Fibroblast of lung (primary cell): ENCODE results near the gene MAPK8IP3. TPM values are rescaled to one million over a fixed set of nuclear protein-coding genes. Genes with fewer than 3 reads are reported as not detected.

ENCODE experiments used
- DNase-seq, 2 donors: peaks; one replicate each; pipeline versions ENCODE4 v3.0.0 to v3.0.0-alpha.2; 2010; ENCODE audit warnings: low read depth in 2 of 2
- H2AFZ ChIP-seq: 2 replicates; pipeline ENCODE4 v1.5.1; 2012; ENCODE audit warnings: low read length, control low read depth, inconsistent platforms
- H3K27ac ChIP-seq: 2 replicates; pipeline ENCODE4 v1.5.1; 2011; ENCODE audit warnings: low read length, control low read depth; ENCODE audit not compliant: insufficient read depth
- H3K27me3 ChIP-seq: 2 replicates; pipeline ENCODE4 v1.5.1; 2011; ENCODE audit warnings: mild to moderate bottlenecking, low read length; ENCODE audit not compliant: control insufficient read depth, insufficient read depth
- H3K36me3 ChIP-seq: 2 replicates; pipeline ENCODE4 v1.5.1; 2011; ENCODE audit warnings: low read length; ENCODE audit not compliant: control insufficient read depth, insufficient read depth
- H3K4me1 ChIP-seq: 2 replicates; pipeline ENCODE4 v1.5.1; 2011; ENCODE audit warnings: low read length; ENCODE audit not compliant: control insufficient read depth, insufficient read depth; ENCODE audit errors: extremely low read depth
- H3K4me2 ChIP-seq: 2 replicates; pipeline ENCODE4 v1.5.1; 2011; ENCODE audit warnings: low read length, control low read depth; ENCODE audit not compliant: insufficient read depth; ENCODE audit errors: extremely low read depth
- H3K4me3 ChIP-seq, 4 experiments: fragments of 200-600 bp in 1 of 4; sonication (generic) in 1 of 4; replicated peaks in 1 of 4; 2 replicates each; pipeline ENCODE4 v1.5.1; 2011 to 2016; ENCODE audit warnings: low read length in 4 of 4, low read depth in 3 of 4, mild to moderate bottlenecking in 3 of 4, control low read depth in 2 of 4, inconsistent platforms in 1 of 4, mixed read lengths in 1 of 4; ENCODE audit not compliant: insufficient read depth in 1 of 4; ENCODE audit errors: control extremely low read depth in 1 of 4
- H3K79me2 ChIP-seq: 2 replicates; pipeline ENCODE4 v1.5.1; 2012; ENCODE audit warnings: mild to moderate bottlenecking, low read length, inconsistent platforms; ENCODE audit not compliant: control insufficient read depth, insufficient read depth
- H3K9ac ChIP-seq: 2 replicates; pipeline ENCODE4 v1.5.1; 2011; ENCODE audit warnings: mild to moderate bottlenecking, low read length, control low read depth; ENCODE audit not compliant: insufficient read depth
- H3K9me3 ChIP-seq: 2 replicates; pipeline ENCODE4 v1.5.1; 2012; ENCODE audit warnings: low read depth, low read length; ENCODE audit not compliant: control insufficient read depth, insufficient read depth
- H4K20me1 ChIP-seq: 2 replicates; pipeline ENCODE4 v1.5.1; 2011; ENCODE audit warnings: low read length; ENCODE audit not compliant: control insufficient read depth, insufficient read depth; ENCODE audit errors: extremely low read depth
- EZH2 ChIP-seq: IDR thresholded peaks from 2 replicates; pipeline ENCODE4 v1.5.1; 2012; ENCODE audit warnings: low read length, control low read depth, mild to moderate bottlenecking; ENCODE audit errors: missing control alignments
- polyA plus RNA-seq, 2 donors: library from polyadenylated mRNA; depleted of rRNA in 1 of 2; stranded (reverse) in 1 of 2; unstranded in 1 of 2; fragments of >200 nt; gene quantifications; 2 replicates each; pipeline ENCODE4 v1.2.1, GENCODE V29; 2011 to 2012; ENCODE audit warnings: missing spikeins in 1 of 2
- total RNA-seq: library from RNA; depleted of rRNA; stranded (reverse); fragments of >200 nt; gene quantifications from 2 replicates; pipeline ENCODE4 v1.2.1, GENCODE V29; 2014
- TF ChIP-seq, protein P1 (sequence below), 2 donors: IDR thresholded peaks in 1 of 2; conservative IDR thresholded peaks in 1 of 2; 1 replicate in 1 of 2; 2 replicates in 1 of 2; pipeline ENCODE4 v1.5.1; 2011 to 2012; ENCODE audit warnings: low read length in 2 of 2, control low read depth in 1 of 2, inconsistent platforms in 1 of 2, low read depth in 1 of 2, mild to moderate bottlenecking in 1 of 2

Gene MAPK8IP3
- total and polyA plus RNA-seq, 2 donors (not counting 1 experiment from before 2014, with no cell fraction given): 9.4 to 36.3 TPM

DNA sequence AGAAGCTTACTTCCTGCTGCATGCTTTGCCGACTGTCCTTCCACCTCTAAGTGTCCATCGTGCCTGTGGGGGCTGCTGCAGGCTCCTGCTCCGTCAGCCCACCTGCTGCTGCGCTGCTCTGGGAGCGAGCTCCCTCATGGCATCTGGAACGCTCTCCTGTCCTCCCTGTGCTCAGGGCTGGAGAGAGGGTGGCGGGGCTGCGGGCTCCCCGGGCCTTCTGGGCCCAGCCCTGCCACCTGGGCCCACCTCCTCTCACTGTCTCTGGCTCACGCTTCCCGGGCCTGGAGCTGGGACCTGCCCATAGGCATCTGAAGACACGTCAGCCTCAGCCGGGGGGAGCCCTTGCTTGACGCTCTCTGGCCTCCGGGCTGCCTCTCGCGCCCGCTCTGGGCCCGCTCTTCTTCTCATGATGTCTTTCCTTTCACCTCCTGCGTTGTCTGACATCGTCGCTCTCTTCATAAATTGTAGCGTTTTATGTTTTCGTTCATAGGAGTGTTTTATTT is 38.4 kb downstream of the MAPK8IP3 start:
- Histone ChIP-seq H4K20me1 (no peaks in the 10 kb centered on the region), H3K4me1 (no peaks in the 10 kb centered on the region), H3K9me3 (no peaks in the 10 kb centered on the region), H2AFZ (no peak overlapping the region), H3K79me2 (no peaks in the 10 kb centered on the region), H3K36me3 (peaks cover 17% of the 10 kb centered on the region), H3K4me2 (no peak overlapping the region), H3K27me3 (no peaks in the 10 kb centered on the region), H3K9ac (no peak overlapping the region), H3K27ac (no peak overlapping the region), H3K4me3 (no peak overlapping the region)
- no peak for DNase-seq
- TF ChIP-seq EZH2: no peak
- TF ChIP-seq, protein P1, sequence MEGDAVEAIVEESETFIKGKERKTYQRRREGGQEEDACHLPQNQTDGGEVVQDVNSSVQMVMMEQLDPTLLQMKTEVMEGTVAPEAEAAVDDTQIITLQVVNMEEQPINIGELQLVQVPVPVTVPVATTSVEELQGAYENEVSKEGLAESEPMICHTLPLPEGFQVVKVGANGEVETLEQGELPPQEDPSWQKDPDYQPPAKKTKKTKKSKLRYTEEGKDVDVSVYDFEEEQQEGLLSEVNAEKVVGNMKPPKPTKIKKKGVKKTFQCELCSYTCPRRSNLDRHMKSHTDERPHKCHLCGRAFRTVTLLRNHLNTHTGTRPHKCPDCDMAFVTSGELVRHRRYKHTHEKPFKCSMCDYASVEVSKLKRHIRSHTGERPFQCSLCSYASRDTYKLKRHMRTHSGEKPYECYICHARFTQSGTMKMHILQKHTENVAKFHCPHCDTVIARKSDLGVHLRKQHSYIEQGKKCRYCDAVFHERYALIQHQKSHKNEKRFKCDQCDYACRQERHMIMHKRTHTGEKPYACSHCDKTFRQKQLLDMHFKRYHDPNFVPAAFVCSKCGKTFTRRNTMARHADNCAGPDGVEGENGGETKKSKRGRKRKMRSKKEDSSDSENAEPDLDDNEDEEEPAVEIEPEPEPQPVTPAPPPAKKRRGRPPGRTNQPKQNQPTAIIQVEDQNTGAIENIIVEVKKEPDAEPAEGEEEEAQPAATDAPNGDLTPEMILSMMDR (conservative IDR thresholded peaks at IDR 0.05 in 1 of 2, IDR thresholded peaks at IDR 0.05 in 1 of 2; ENCODE audit: low read depth in 1 of 2, low read length in 2 of 2): no peak

DNA sequence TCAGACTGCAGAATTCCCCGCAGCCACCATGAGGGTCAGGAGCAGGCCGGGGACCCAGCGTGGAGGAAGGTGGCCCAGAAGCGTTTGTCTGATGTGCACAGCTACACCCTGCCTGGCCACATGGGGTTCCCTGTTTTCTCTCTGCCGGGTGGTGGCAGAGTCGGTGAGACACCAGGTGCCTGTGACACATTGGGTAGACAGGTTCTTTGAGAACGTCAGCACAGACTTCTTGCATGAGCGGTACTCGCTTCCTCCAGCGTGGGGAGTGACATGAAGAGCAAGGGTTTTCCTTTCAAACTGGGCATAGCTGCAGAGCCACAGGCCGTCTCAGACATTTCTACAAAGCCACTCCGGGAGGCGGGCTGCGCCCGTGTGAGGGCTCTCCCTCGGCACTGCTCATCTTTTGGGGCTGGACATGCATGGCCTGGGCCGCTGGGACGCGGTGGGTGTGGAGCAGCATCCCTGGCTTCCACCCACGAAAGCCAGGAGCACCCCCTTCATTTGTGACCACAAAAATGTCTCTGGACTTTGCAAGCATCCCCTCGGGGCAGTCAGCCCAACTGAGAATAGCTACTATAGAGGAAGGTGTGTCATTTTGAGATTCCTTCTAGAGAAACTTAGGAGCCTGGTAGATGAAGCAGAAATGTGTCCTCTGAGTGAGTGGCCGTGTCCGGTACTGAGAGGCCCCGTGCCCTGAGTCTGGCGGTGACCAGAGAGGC is 39.3 kb downstream of the MAPK8IP3 start:
- no peak overlapping the region for H3K9ac ChIP-seq
- H4K20me1 ChIP-seq: no peaks in the 10 kb centered on the region
- DNase-seq: peak in 1 of 2 donors; percentile 93
- no peaks in the 10 kb centered on the region for H3K9me3 ChIP-seq
- TF ChIP-seq, protein P1 (conservative IDR thresholded peaks at IDR 0.05 in 1 of 2, IDR thresholded peaks at IDR 0.05 in 1 of 2; ENCODE audit: low read depth in 1 of 2, low read length in 2 of 2): no peak
- no peak for TF ChIP-seq EZH2
- H3K36me3 ChIP-seq: peaks cover 21% of the 10 kb centered on the region
- H3K27me3 ChIP-seq: no peaks in the 10 kb centered on the region
- no peaks in the 10 kb centered on the region for H3K79me2 ChIP-seq
- no peak overlapping the region for H3K4me3 ChIP-seq
- H2AFZ ChIP-seq: no peak overlapping the region
- H3K4me1 ChIP-seq: no peaks in the 10 kb centered on the region
- H3K27ac ChIP-seq: no peak overlapping the region
- no peak overlapping the region for H3K4me2 ChIP-seq

DNA sequence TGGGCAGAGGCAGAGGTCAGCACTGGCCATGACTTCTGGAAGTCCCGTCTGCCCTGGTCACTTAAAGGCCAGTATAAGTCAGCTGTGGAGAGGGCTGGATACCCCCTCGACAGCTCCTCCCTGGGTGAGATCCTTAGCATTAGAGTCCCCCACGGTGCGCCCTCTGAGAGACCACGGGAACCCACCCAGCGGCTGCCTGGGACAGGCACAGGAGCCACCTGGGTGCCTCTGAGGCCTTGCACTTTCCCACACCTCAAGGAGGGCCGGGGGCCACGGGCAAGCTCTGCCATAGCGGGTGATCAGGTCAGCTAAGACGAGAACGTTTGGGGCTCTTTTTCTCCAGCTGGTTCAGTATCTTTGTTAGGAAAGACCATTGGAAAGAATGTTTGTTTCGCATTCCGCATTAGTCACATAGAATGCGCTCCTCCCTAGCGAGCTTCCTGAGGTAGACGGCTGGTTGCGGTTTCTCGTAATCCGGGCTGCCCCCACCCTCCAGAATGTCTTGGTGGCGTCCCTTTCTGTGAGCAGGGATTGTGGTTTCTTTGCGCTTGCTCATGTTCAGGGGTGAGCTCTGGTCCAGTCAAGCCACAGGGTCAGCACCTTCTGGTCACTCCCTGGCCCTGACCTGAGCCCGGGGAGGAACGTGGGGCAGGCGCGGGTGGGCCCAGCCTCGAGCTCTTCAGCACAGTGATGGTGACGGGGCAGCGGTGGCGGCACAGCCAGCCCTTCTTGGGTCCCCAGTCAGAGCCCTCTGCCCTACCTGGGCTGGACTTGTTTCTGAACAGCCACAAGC is 40.1 kb downstream of the MAPK8IP3 start:
- H2AFZ ChIP-seq: no peak overlapping the region
- no peaks in the 10 kb centered on the region for H3K9me3 ChIP-seq
- no peak overlapping the region for H3K9ac ChIP-seq
- no peak overlapping the region for H3K4me3 ChIP-seq
- H4K20me1 ChIP-seq: no peaks in the 10 kb centered on the region
- H3K27me3 ChIP-seq: no peaks in the 10 kb centered on the region
- no peaks in the 10 kb centered on the region for H3K79me2 ChIP-seq
- H3K36me3 ChIP-seq: peaks cover 21% of the 10 kb centered on the region
- peak; percentile 50 to 98 for DNase-seq
- H3K4me2 ChIP-seq: no peak overlapping the region
- H3K27ac ChIP-seq: no peak overlapping the region
- no peaks in the 10 kb centered on the region for H3K4me1 ChIP-seq
- TF ChIP-seq, protein P1 (conservative IDR thresholded peaks at IDR 0.05 in 1 of 2, IDR thresholded peaks at IDR 0.05 in 1 of 2; ENCODE audit: low read depth in 1 of 2, low read length in 2 of 2): no peak
- TF ChIP-seq EZH2: no peak
